ENCODE data around the gene TSHZ2. TPM values are rescaled to one million over a fixed set of nuclear protein-coding genes. Genes with fewer than 3 reads are reported as not detected.

The TSHZ2 gene
- total and polyA plus RNA-seq, 9 of the 15 experiments (the other 6 are each of a cell fraction or from before 2014, with no cell fraction given), result 0.03 to 0.20 (median 0.05) TPM; not detected in 4

DNA sequence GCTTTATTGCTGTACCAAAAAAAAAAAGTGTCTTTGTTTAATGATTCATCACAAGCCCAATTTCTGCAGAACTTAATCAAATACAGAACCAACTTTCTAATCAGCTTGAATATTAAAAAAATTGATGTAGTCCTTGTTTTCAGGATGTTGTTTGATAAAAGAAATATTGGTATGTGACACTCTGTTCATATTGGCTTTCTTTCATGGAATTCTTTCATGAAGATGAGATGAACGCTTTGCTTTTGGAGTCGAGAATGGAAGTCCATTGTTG lies 437.2 kb downstream of the TSHZ2 start:
- in situ Hi-C loops (cut with MboI), result no loop called here
- no TSS peak for BruUV-seq (replicated peaks)
- H3K9me3 ChIP-seq (replicated peaks; ENCODE audit: control insufficient read depth, insufficient read depth, low read depth, low read length), result no peaks in the 10 kb centered on the region
- ChIA-PET CTCF (ENCODE audit: low intra/inter-chr PET ratio) (no interaction called here), POLR2A (no interaction called here)
- 0 out of 2 replicates have a peak, but pooled peaks cover 3% of the 10 kb centered on the region for H4K20me1 ChIP-seq (replicated peaks; ENCODE audit: control insufficient read depth, insufficient read depth, low read length)
- no peak overlapping the region for H3K27ac ChIP-seq (ENCODE audit: extremely low read depth, low read depth, low read length)
- 18% methylated on average over 2 of the region's 2 CpGs for WGBS (ENCODE audit: insufficient coverage, low coverage, missing lambda C conversion rate)
- TF ChIP-seq RHOXF2B (CRISPR knock-in tag; conservative IDR thresholded peaks at IDR 0.05) (no peak), DDX20 (tag; IDR thresholded peaks at IDR 0.05; ENCODE audit: low read depth) (no peak), ETV5 (CRISPR knock-in tag; IDR thresholded peaks at IDR 0.05; ENCODE audit: low read depth) (no peak), ZNF583 (CRISPR knock-in tag; IDR thresholded peaks at IDR 0.05) (no peak), BMI1 (IDR thresholded peaks at IDR 0.05; ENCODE audit: low read length) (no peak), HSF4 (CRISPR knock-in tag; IDR thresholded peaks at IDR 0.05; ENCODE audit: borderline replicate concordance) (no peak), ZNF830 (CRISPR knock-in tag; IDR thresholded peaks at IDR 0.05) (no peak), NCOA1 (IDR thresholded peaks at IDR 0.05; ENCODE audit: low read depth) (no peak), SOX6 (IDR thresholded peaks at IDR 0.05) (no peak), LARP7 (IDR thresholded peaks at IDR 0.05) (no peak), XRCC5 (IDR thresholded peaks at IDR 0.05; ENCODE audit: low read depth, low read length) (no peak), HDGF (IDR thresholded peaks at IDR 0.05) (no peak), POLR3A (IDR thresholded peaks at IDR 0.05; ENCODE audit: borderline replicate concordance, extremely low read depth, insufficient read depth, insufficient read length) (no peak)
- TF ChIP-seq, protein P1, sequence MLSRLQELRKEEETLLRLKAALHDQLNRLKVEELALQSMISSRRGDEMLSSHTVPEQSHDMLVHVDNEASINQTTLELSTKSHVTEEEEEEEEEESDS (CRISPR knock-in tag; IDR thresholded peaks at IDR 0.05), result no peak
- TF ChIP-seq, protein P2, sequence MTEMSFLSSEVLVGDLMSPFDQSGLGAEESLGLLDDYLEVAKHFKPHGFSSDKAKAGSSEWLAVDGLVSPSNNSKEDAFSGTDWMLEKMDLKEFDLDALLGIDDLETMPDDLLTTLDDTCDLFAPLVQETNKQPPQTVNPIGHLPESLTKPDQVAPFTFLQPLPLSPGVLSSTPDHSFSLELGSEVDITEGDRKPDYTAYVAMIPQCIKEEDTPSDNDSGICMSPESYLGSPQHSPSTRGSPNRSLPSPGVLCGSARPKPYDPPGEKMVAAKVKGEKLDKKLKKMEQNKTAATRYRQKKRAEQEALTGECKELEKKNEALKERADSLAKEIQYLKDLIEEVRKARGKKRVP (CRISPR knock-in tag; IDR thresholded peaks at IDR 0.05), result no peak
- TF ChIP-seq, protein P3, sequence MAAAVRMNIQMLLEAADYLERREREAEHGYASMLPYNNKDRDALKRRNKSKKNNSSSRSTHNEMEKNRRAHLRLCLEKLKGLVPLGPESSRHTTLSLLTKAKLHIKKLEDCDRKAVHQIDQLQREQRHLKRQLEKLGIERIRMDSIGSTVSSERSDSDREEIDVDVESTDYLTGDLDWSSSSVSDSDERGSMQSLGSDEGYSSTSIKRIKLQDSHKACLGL (CRISPR knock-in tag; IDR thresholded peaks at IDR 0.05; ENCODE audit: borderline replicate concordance, poor library complexity, severe bottlenecking), result no peak
- TF ChIP-seq, protein P4, sequence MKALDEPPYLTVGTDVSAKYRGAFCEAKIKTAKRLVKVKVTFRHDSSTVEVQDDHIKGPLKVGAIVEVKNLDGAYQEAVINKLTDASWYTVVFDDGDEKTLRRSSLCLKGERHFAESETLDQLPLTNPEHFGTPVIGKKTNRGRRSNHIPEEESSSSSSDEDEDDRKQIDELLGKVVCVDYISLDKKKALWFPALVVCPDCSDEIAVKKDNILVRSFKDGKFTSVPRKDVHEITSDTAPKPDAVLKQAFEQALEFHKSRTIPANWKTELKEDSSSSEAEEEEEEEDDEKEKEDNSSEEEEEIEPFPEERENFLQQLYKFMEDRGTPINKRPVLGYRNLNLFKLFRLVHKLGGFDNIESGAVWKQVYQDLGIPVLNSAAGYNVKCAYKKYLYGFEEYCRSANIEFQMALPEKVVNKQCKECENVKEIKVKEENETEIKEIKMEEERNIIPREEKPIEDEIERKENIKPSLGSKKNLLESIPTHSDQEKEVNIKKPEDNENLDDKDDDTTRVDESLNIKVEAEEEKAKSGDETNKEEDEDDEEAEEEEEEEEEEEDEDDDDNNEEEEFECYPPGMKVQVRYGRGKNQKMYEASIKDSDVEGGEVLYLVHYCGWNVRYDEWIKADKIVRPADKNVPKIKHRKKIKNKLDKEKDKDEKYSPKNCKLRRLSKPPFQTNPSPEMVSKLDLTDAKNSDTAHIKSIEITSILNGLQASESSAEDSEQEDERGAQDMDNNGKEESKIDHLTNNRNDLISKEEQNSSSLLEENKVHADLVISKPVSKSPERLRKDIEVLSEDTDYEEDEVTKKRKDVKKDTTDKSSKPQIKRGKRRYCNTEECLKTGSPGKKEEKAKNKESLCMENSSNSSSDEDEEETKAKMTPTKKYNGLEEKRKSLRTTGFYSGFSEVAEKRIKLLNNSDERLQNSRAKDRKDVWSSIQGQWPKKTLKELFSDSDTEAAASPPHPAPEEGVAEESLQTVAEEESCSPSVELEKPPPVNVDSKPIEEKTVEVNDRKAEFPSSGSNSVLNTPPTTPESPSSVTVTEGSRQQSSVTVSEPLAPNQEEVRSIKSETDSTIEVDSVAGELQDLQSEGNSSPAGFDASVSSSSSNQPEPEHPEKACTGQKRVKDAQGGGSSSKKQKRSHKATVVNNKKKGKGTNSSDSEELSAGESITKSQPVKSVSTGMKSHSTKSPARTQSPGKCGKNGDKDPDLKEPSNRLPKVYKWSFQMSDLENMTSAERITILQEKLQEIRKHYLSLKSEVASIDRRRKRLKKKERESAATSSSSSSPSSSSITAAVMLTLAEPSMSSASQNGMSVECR (CRISPR knock-in tag; IDR thresholded peaks at IDR 0.05), result no peak
- TF ChIP-seq, protein P5, sequence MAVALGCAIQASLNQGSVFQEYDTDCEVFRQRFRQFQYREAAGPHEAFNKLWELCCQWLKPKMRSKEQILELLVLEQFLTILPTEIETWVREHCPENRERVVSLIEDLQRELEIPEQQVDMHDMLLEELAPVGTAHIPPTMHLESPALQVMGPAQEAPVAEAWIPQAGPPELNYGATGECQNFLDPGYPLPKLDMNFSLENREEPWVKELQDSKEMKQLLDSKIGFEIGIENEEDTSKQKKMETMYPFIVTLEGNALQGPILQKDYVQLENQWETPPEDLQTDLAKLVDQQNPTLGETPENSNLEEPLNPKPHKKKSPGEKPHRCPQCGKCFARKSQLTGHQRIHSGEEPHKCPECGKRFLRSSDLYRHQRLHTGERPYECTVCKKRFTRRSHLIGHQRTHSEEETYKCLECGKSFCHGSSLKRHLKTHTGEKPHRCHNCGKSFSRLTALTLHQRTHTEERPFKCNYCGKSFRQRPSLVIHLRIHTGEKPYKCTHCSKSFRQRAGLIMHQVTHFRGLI (CRISPR knock-in tag; IDR thresholded peaks at IDR 0.05), result no peak
- FAIRE-seq, result no peak
- no peaks in the 10 kb centered on the region; a peak in 1 of 5 replicates for H3K4me1 ChIP-seq (replicated peaks in 1 of 2; ENCODE audit: control insufficient read depth in 2 of 2, insufficient read depth in 2 of 2, low read length in 2 of 2)
- no peak overlapping the region for H3K4me3 ChIP-seq
- no peaks in the 10 kb centered on the region for H3K79me2 ChIP-seq (ENCODE audit: control insufficient read depth, insufficient read depth, low read length)
- intact Hi-C loops (cut with micrococcal nuclease), result no loop called here
- no peak overlapping the region for H3K9ac ChIP-seq (ENCODE audit: insufficient read depth in 1 of 2, low read depth in 2 of 2, low read length in 2 of 2)
- no peaks in the 10 kb centered on the region for H3K9me1 ChIP-seq (ENCODE audit: control insufficient read depth, insufficient read depth, low read length)
- no peak overlapping the region for H2AFZ ChIP-seq (ENCODE audit: low read depth, low read length)
- no peak for DNase-seq (ENCODE audit: extremely low read depth in 1 of 4, low spot score in 3 of 4)
- no peaks in the 10 kb centered on the region; a peak in 1 of 5 replicates for H3K27me3 ChIP-seq (ENCODE audit: control insufficient read depth in 2 of 2, insufficient read depth in 2 of 2, low read length in 2 of 2)
- no peak for ATAC-seq
- H3K36me3 ChIP-seq (ENCODE audit: control insufficient read depth, insufficient read depth, low read length), result no peaks in the 10 kb centered on the region
- no peak overlapping the region for H3K4me2 ChIP-seq (ENCODE audit: insufficient read depth, low read length)
